ENCODE data around the gene UQCRH. TPM values are rescaled to one million over a fixed set of nuclear protein-coding genes. Genes with fewer than 3 reads are reported as not detected.

Gene UQCRH
- total and polyA plus RNA-seq, 10 donors: 106 to 545 (median 237) TPM

DNA sequence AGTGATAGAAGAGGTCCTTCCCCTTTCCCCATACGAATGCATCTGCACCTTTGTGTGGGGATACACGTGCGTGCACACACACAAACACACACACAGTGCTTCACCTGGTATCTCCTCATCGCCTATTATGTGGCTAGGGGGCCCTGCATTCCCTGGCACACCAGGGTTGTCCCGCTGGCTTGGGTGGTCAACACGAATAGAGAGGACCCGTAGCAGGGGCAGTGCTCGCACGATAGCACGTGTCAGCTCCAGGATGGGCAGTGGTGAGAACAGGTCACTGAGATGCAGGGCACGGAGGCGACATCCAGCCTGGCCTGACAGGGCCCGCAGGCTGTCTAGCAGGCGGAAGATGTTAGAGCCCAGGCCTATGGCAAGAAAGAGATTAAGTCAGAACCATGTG, 22.5 kb upstream of the UQCRH start:
- Histone ChIP-seq H3K4me3 (no peak overlapping the region), H3K36me3 (peaks cover 2 to 99% (median 61%) of the 10 kb centered on the region in 6 donors), H3K4me1 (no peaks in the 10 kb centered on the region), H3K27ac (no peak overlapping the region), H3K27me3 (replicated peaks in 1 of 7) (no peaks in the 10 kb centered on the region), H3K9me3 (no peaks in the 10 kb centered on the region)
- 91 to 98% (median 96%) methylated on average over 14 of the region's 14 CpGs for WGBS, 5 donors
- DNase-seq: no peak
- intact Hi-C loops (cut with DNase I; ENCODE audit: low total_unique reads): no loop called here
- TF ChIP-seq POLR2AphosphoS5 (IDR thresholded peaks at IDR 0.05): no peak
- TF ChIP-seq POLR2A (IDR thresholded peaks at IDR 0.05): no peak
- TF ChIP-seq, protein P1, sequence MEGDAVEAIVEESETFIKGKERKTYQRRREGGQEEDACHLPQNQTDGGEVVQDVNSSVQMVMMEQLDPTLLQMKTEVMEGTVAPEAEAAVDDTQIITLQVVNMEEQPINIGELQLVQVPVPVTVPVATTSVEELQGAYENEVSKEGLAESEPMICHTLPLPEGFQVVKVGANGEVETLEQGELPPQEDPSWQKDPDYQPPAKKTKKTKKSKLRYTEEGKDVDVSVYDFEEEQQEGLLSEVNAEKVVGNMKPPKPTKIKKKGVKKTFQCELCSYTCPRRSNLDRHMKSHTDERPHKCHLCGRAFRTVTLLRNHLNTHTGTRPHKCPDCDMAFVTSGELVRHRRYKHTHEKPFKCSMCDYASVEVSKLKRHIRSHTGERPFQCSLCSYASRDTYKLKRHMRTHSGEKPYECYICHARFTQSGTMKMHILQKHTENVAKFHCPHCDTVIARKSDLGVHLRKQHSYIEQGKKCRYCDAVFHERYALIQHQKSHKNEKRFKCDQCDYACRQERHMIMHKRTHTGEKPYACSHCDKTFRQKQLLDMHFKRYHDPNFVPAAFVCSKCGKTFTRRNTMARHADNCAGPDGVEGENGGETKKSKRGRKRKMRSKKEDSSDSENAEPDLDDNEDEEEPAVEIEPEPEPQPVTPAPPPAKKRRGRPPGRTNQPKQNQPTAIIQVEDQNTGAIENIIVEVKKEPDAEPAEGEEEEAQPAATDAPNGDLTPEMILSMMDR (IDR thresholded peaks at IDR 0.05 in 8 of 11, conservative IDR thresholded peaks at IDR 0.05 in 3 of 11): no peak

- H3K4me3 ChIP-seq: no peak overlapping the region
- peaks cover 3 to 97% (median 53%) of the 10 kb centered on the region in 6 donors for H3K36me3 ChIP-seq
- no peaks in the 10 kb centered on the region for H3K4me1 ChIP-seq
- WGBS, 5 donors: 91 to 96% (median 94%) methylated on average over 1 of the region's 1 CpG
- H3K27ac ChIP-seq: no peak overlapping the region
- DNase-seq: no peak
- intact Hi-C loops (cut with DNase I; ENCODE audit: low total_unique reads): no loop called here
- TF ChIP-seq, protein P1 (IDR thresholded peaks at IDR 0.05 in 8 of 11, conservative IDR thresholded peaks at IDR 0.05 in 3 of 11): no peak
- TF ChIP-seq POLR2AphosphoS5 (IDR thresholded peaks at IDR 0.05) (no peak), POLR2A (IDR thresholded peaks at IDR 0.05) (no peak)
- H3K9me3 ChIP-seq: no peaks in the 10 kb centered on the region
- no peaks in the 10 kb centered on the region for H3K27me3 ChIP-seq (replicated peaks in 1 of 7)
Measured at GRCh38 chr1:46284058-46284457, 19.4 kb upstream of the UQCRH start.

GRCh38 chr1:46284597-46285564, 18.6 kb upstream of the UQCRH start:
- H3K4me1 ChIP-seq: no peaks in the 10 kb centered on the region
- 75 to 91% (median 83%) methylated on average over 3 of the region's 3 CpGs for WGBS, 5 donors
- H3K9me3 ChIP-seq: no peaks in the 10 kb centered on the region
- peaks cover 3 to 97% (median 46%) of the 10 kb centered on the region in 6 donors for H3K36me3 ChIP-seq
- no peak overlapping the region for H3K27ac ChIP-seq
- no peaks in the 10 kb centered on the region for H3K27me3 ChIP-seq (replicated peaks in 1 of 7)
- intact Hi-C loops (cut with DNase I; ENCODE audit: low total_unique reads): no loop called here
- no peak overlapping the region for H3K4me3 ChIP-seq
- no peak for DNase-seq
- TF ChIP-seq, protein P1 (IDR thresholded peaks at IDR 0.05 in 8 of 11, conservative IDR thresholded peaks at IDR 0.05 in 3 of 11): no peak
- no peak for TF ChIP-seq POLR2AphosphoS5 (IDR thresholded peaks at IDR 0.05)
- no peak for TF ChIP-seq POLR2A (IDR thresholded peaks at IDR 0.05)
